HCT116 (cell line): ENCODE results near the gene FAM234B. TPM values are rescaled to one million over a fixed set of nuclear protein-coding genes. Genes with fewer than 3 reads are reported as not detected.

Experiments used
- ATAC-seq: fragments of 200-7000 bp; cut with Tn5 transposase; 2 replicates; pipeline ENCODE4 v1.9.1; 2020; ENCODE audit warnings: mild to moderate bottlenecking, moderate library complexity
- BruUV-seq: library from RNA; stranded (reverse); fragments of 400-500 nt; replicated peaks from 2 replicates; lab custom pipeline; 2021; lab: Mats Ljungman, UMichigan
- CTCF ChIA-PET: fragments of 300-600 bp; sonication (Branson Sonifier 250); formaldehyde crosslinking; loops from one replicate; lab custom pipeline; 2021; ENCODE audit warnings: antibody characterized with exemption; lab: Charles Lee
- POLR2A ChIA-PET: fragments of 300-600, 350-600 bp; sonication (Branson Sonifier 250); formaldehyde crosslinking; loops from one replicate; lab custom pipeline; 2021; ENCODE audit warnings: antibody characterized with exemption; lab: Charles Lee
- RAD21 ChIA-PET, 2 experiments: fragments of 300-600 bp; sonication (Branson Sonifier 250); formaldehyde crosslinking; loops; one replicate each; lab custom pipeline; 2023; ENCODE audit warnings: low total read pairs in 2 of 2; ENCODE audit not compliant: uncharacterized antibody in 2 of 2, unreplicated experiment in 2 of 2, low non-redundant PET in 1 of 2; lab: Charles Lee
- DNase-seq: peaks from one replicate; pipeline ENCODE4 v3.0.0-alpha.2; 2010; ENCODE audit warnings: low read depth, low spot score
- H2AFZ ChIP-seq: fragments of 200-600 bp; shearing (Covaris generic), sonication (generic); 2 replicates; pipeline ENCODE4 v1.6.1; 2017; ENCODE audit warnings: low read depth, mixed run types, mixed read lengths, antibody characterized with exemption, low read length; ENCODE audit not compliant: poor library complexity, severe bottlenecking
- H3K27ac ChIP-seq: 2 replicates; pipeline ENCODE4 v1.5.1; 2012; ENCODE audit warnings: low read depth, low read length
- H3K27me3 ChIP-seq: fragments of 200-600 bp; sonication (generic); 2 replicates; pipeline ENCODE4 v1.6.1; 2016; ENCODE audit warnings: mixed run types, low read length, mixed read lengths; ENCODE audit not compliant: insufficient read depth
- H3K36me3 ChIP-seq, 2 experiments: fragments of 200-500 bp in 1 of 2; fragments of 200-600 bp in 1 of 2; sonication (Bioruptor generic) in 1 of 2; sonication (generic) in 1 of 2; 2 replicates each; pipeline versions ENCODE4 v1.5.1 to v1.6.1; 2014 to 2016; ENCODE audit warnings: low read length in 2 of 2, inconsistent platforms in 1 of 2, mixed read lengths in 1 of 2, mixed run types in 1 of 2; ENCODE audit not compliant: insufficient read depth in 2 of 2, control insufficient read depth in 1 of 2
- H3K4me1 ChIP-seq, 2 experiments: fragments of 200-600 bp in 1 of 2; sonication (generic) in 1 of 2; 2 replicates each; pipeline versions ENCODE4 v1.5.1 to v1.6.1; 2012 to 2017; ENCODE audit warnings: low read length in 2 of 2, inconsistent platforms in 1 of 2, mild to moderate bottlenecking in 1 of 2, mixed read lengths in 1 of 2, mixed run types in 1 of 2, moderate library complexity in 1 of 2; ENCODE audit not compliant: insufficient read depth in 2 of 2, control insufficient read depth in 1 of 2
- H3K4me2 ChIP-seq: fragments of 200-600 bp; sonication (generic); 2 replicates; pipeline ENCODE4 v1.6.1; 2017; ENCODE audit warnings: mixed run types, low read length, mixed read lengths
- H3K4me3 ChIP-seq, 2 experiments: fragments of 200-600 bp in 1 of 2; sonication (generic) in 1 of 2; replicated peaks in 1 of 2; 2 replicates each; pipeline ENCODE4 v1.5.1; 2011 to 2016; ENCODE audit warnings: low read length in 2 of 2, control low read depth in 1 of 2, low read depth in 1 of 2, mild to moderate bottlenecking in 1 of 2, mixed read lengths in 1 of 2, mixed run types in 1 of 2
- H3K79me2 ChIP-seq: fragments of 200-600 bp; sonication (generic); 2 replicates; pipeline ENCODE4 v1.6.1; 2017; ENCODE audit warnings: mild to moderate bottlenecking, mixed run types, low read length, moderate library complexity, mixed read lengths; ENCODE audit not compliant: insufficient read depth
- H3K9ac ChIP-seq: fragments of 200-600 bp; sonication (generic); 2 replicates; pipeline ENCODE4 v1.6.1; 2016; ENCODE audit warnings: low read length, mixed read lengths
- H3K9me2 ChIP-seq: fragments of 200-600 bp; sonication (generic), shearing (Covaris generic); 2 replicates; pipeline ENCODE4 v1.6.1; 2017; ENCODE audit warnings: mixed run types, mild to moderate bottlenecking, moderate library complexity; ENCODE audit not compliant: insufficient read depth
- H3K9me3 ChIP-seq, 2 experiments: fragments of 200-500 bp in 1 of 2; fragments of 200-600 bp in 1 of 2; sonication (Bioruptor generic) in 1 of 2; sonication (generic) in 1 of 2; 2 replicates each; pipeline ENCODE4 v1.6.1; 2014 to 2017; ENCODE audit warnings: low read length in 2 of 2, mixed read lengths in 2 of 2, inconsistent platforms in 1 of 2, low read depth in 1 of 2, mild to moderate bottlenecking in 1 of 2, mixed run types in 1 of 2, moderate library complexity in 1 of 2; ENCODE audit not compliant: control insufficient read depth in 1 of 2, insufficient read depth in 1 of 2
- H4K20me1 ChIP-seq: fragments of 200-600 bp; sonication (generic), shearing (Covaris generic); 2 replicates; pipeline ENCODE4 v1.6.1; 2017; ENCODE audit warnings: mixed run types, mild to moderate bottlenecking, moderate library complexity; ENCODE audit not compliant: insufficient read depth
- CBX3 ChIP-seq: IDR thresholded peaks from 2 replicates; pipeline ENCODE4 v1.6.1; 2012; ENCODE audit warnings: low read depth
- ELF1 ChIP-seq: IDR thresholded peaks from 2 replicates; pipeline ENCODE4 v1.6.1; 2012; ENCODE audit warnings: low read depth, borderline replicate concordance
- FOSL1 ChIP-seq: IDR thresholded peaks from 2 replicates; pipeline ENCODE4 v1.6.1; 2012; ENCODE audit warnings: low read depth
- POLR2A ChIP-seq: IDR thresholded peaks from 2 replicates; pipeline ENCODE4 v1.7.0; 2011; ENCODE audit warnings: borderline replicate concordance; ENCODE audit not compliant: insufficient read depth, insufficient read length; ENCODE audit errors: extremely low read depth
- RAD21 ChIP-seq: IDR thresholded peaks from 2 replicates; pipeline ENCODE4 v1.6.1; 2012; ENCODE audit warnings: low read depth, mild to moderate bottlenecking
- SP1 ChIP-seq: IDR thresholded peaks from 2 replicates; pipeline ENCODE4 v1.6.1; 2012; ENCODE audit warnings: low read depth
- ZFX ChIP-seq: fragments of 450-650 bp; IDR thresholded peaks from 2 replicates; pipeline ENCODE4 v1.6.1; 2017
- ZNF274 ChIP-seq: fragments of 200-500 bp; sonication (Bioruptor generic); IDR thresholded peaks from 2 replicates; pipeline ENCODE4 v1.6.1; 2014; ENCODE audit warnings: mild to moderate bottlenecking, low read depth, low read length, inconsistent platforms
- intact Hi-C: fragments of 100-400 bp; cut with micrococcal nuclease; formaldehyde crosslinking; loops from 2 replicates; pipeline ENCODE4 v1.10.0; 2022
- total RNA-seq: library from RNA; stranded (reverse); gene quantifications from one replicate; pipeline ENCODE4 v1.2.1, GENCODE V29; 2021; ENCODE audit not compliant: unreplicated experiment
- TF ChIP-seq, protein P1 (sequence below): IDR thresholded peaks from 2 replicates; pipeline ENCODE4 v1.6.1; 2011; ENCODE audit warnings: mild to moderate bottlenecking, low read length, moderate library complexity; ENCODE audit not compliant: insufficient replicate concordance; ENCODE audit errors: extremely low read depth
- TF ChIP-seq, protein P2 (sequence below): IDR thresholded peaks from 2 replicates; pipeline ENCODE4 v1.6.1; 2012
- TF ChIP-seq, protein P3 (sequence below): IDR thresholded peaks from 2 replicates; pipeline ENCODE4 v1.6.1; 2012; ENCODE audit warnings: low read depth
- TF ChIP-seq, protein P4 (sequence below): IDR thresholded peaks from 2 replicates; pipeline ENCODE4 v1.6.1; 2012
- TF ChIP-seq, protein P5 (sequence below), 3 experiments: fragments of 200-600 bp in 1 of 3; sonication (generic) in 1 of 3; IDR thresholded peaks in 2 of 3; conservative IDR thresholded peaks in 1 of 3; 2 replicates each; pipeline ENCODE4 v1.5.1; 2012 to 2017; ENCODE audit warnings: low read depth in 2 of 3, low read length in 2 of 3, antibody characterized with exemption in 1 of 3, borderline replicate concordance in 1 of 3, control low read depth in 1 of 3, mild to moderate bottlenecking in 1 of 3, mixed read lengths in 1 of 3, mixed run types in 1 of 3, moderate library complexity in 1 of 3; ENCODE audit not compliant: insufficient read depth in 1 of 3

FAM234B gene
- total RNA-seq, 1 experiment from 2014 or later: 15.9 TPM

DNA sequence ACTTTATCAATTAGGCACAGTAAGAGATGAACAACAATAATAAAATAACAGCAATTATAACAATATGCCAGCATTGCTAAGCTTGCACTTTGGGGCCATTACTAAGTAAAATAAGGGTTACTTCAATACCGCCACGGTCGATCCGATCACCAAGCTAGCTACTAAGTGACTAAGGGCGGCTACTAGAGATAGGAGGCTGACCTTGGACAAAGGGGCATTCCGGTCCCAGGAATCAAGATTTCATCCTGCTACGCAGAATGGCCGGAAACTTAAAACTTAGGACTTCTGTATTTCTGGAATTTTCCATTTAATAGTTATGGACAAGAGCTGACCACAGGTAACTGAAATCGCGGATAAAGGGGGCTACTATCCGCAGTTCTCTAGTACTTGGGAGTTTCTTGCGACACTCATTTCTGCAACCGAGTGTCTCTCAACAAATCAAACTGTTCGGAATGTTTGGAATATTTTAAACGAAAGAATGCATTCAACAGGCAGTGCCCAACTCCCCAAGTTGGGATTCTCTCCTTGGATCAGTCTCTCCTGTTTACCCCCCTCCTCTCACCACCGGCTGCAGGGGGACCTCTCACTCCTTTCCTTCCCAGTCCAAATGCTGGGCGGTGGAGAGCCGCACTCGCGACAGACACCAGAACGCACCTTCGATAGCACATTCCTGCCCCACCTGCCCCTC is 44.8 kb upstream of the FAM234B start:
- ChIA-PET POLR2A (no interaction called here), RAD21 (no interaction called here), CTCF (no interaction called here)
- Histone ChIP-seq H4K20me1 (no peaks in the 10 kb centered on the region), H3K27me3 (no peaks in the 10 kb centered on the region), H3K4me3 (peak overlapping the region; percentile 72 to 90), H3K4me1 (peaks cover 3 to 18% of the 10 kb centered on the region in 2 experiments; a peak in 3 of 4 replicates), H2AFZ (no peak overlapping the region), H3K9me2 (no peaks in the 10 kb centered on the region), H3K79me2 (peaks cover 25% of the 10 kb centered on the region), H3K36me3 (peaks cover 0 to 2% of the 10 kb centered on the region in 2 experiments; a peak in 1 of 4 replicates), H3K4me2 (peak overlapping the region; percentile 88), H3K27ac (peak overlapping the region; percentile 45), H3K9ac (peak overlapping the region; percentile 77), H3K9me3 (no peaks in the 10 kb centered on the region)
- TF ChIP-seq, protein P1, sequence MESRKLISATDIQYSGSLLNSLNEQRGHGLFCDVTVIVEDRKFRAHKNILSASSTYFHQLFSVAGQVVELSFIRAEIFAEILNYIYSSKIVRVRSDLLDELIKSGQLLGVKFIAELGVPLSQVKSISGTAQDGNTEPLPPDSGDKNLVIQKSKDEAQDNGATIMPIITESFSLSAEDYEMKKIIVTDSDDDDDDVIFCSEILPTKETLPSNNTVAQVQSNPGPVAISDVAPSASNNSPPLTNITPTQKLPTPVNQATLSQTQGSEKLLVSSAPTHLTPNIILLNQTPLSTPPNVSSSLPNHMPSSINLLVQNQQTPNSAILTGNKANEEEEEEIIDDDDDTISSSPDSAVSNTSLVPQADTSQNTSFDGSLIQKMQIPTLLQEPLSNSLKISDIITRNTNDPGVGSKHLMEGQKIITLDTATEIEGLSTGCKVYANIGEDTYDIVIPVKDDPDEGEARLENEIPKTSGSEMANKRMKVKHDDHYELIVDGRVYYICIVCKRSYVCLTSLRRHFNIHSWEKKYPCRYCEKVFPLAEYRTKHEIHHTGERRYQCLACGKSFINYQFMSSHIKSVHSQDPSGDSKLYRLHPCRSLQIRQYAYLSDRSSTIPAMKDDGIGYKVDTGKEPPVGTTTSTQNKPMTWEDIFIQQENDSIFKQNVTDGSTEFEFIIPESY: no peak
- TF ChIP-seq, protein P2, sequence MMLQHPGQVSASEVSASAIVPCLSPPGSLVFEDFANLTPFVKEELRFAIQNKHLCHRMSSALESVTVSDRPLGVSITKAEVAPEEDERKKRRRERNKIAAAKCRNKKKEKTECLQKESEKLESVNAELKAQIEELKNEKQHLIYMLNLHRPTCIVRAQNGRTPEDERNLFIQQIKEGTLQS: no peak
- TF ChIP-seq POLR2A (no peak), ZNF274 (no peak), RAD21 (no peak), ELF1 (no peak), FOSL1 (no peak), SP1 (no peak), ZFX (no peak), CBX3 (no peak)
- TF ChIP-seq, protein P3, sequence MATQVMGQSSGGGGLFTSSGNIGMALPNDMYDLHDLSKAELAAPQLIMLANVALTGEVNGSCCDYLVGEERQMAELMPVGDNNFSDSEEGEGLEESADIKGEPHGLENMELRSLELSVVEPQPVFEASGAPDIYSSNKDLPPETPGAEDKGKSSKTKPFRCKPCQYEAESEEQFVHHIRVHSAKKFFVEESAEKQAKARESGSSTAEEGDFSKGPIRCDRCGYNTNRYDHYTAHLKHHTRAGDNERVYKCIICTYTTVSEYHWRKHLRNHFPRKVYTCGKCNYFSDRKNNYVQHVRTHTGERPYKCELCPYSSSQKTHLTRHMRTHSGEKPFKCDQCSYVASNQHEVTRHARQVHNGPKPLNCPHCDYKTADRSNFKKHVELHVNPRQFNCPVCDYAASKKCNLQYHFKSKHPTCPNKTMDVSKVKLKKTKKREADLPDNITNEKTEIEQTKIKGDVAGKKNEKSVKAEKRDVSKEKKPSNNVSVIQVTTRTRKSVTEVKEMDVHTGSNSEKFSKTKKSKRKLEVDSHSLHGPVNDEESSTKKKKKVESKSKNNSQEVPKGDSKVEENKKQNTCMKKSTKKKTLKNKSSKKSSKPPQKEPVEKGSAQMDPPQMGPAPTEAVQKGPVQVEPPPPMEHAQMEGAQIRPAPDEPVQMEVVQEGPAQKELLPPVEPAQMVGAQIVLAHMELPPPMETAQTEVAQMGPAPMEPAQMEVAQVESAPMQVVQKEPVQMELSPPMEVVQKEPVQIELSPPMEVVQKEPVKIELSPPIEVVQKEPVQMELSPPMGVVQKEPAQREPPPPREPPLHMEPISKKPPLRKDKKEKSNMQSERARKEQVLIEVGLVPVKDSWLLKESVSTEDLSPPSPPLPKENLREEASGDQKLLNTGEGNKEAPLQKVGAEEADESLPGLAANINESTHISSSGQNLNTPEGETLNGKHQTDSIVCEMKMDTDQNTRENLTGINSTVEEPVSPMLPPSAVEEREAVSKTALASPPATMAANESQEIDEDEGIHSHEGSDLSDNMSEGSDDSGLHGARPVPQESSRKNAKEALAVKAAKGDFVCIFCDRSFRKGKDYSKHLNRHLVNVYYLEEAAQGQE: no peak
- TF ChIP-seq, protein P4, sequence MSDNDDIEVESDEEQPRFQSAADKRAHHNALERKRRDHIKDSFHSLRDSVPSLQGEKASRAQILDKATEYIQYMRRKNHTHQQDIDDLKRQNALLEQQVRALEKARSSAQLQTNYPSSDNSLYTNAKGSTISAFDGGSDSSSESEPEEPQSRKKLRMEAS: no peak
- TF ChIP-seq, protein P5, sequence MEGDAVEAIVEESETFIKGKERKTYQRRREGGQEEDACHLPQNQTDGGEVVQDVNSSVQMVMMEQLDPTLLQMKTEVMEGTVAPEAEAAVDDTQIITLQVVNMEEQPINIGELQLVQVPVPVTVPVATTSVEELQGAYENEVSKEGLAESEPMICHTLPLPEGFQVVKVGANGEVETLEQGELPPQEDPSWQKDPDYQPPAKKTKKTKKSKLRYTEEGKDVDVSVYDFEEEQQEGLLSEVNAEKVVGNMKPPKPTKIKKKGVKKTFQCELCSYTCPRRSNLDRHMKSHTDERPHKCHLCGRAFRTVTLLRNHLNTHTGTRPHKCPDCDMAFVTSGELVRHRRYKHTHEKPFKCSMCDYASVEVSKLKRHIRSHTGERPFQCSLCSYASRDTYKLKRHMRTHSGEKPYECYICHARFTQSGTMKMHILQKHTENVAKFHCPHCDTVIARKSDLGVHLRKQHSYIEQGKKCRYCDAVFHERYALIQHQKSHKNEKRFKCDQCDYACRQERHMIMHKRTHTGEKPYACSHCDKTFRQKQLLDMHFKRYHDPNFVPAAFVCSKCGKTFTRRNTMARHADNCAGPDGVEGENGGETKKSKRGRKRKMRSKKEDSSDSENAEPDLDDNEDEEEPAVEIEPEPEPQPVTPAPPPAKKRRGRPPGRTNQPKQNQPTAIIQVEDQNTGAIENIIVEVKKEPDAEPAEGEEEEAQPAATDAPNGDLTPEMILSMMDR (IDR thresholded peaks at IDR 0.05 in 2 of 3, conservative IDR thresholded peaks at IDR 0.05 in 1 of 3; ENCODE audit: borderline replicate concordance in 1 of 3, insufficient read depth in 1 of 3, low read depth in 2 of 3, low read length in 2 of 3): no peak
- intact Hi-C loops: no loop called here
- ATAC-seq (peak; percentile 24), DNase-seq (no peak)
- TSS peak; percentile 47 for BruUV-seq
